ENCODE data around the gene PRSS33.
A peak's percentile ranks its signal among the peaks of the same experiment; 100 is the strongest.

PRSS33 gene

GRCh38 chr16:2779978-2780898 lies 7.1 kb downstream of the PRSS33 start:
- no peak overlapping the region for H3K4me3 ChIP-seq
- no peak overlapping the region for H3K27ac ChIP-seq

GRCh38 chr16:2779151-2779920 lies 8.0 kb downstream of the PRSS33 start:
- peak overlapping the region in 3 of 21 experiments; percentile 100 for H3K27ac ChIP-seq
- no peak overlapping the region for H3K4me3 ChIP-seq

GRCh38 chr16:2778630-2778958 lies 8.8 kb downstream of the PRSS33 start:
- Histone ChIP-seq H3K4me3 (peak overlapping the region; percentile 84 to 98 (median 95)), H3K27ac (peak overlapping the region in 20 of 21 experiments; percentile 94 to 100 (median 100))

GRCh38 chr16:2777903-2778629 lies 9.3 kb downstream of the PRSS33 start:
- peak overlapping the region; percentile 94 to 100 (median 100) for H3K27ac ChIP-seq
- peak overlapping the region; percentile 84 to 98 (median 95) for H3K4me3 ChIP-seq

GRCh38 chr16:2777231-2777902 lies 10.0 kb downstream of the PRSS33 start, which contains the start of gene ELOB:
ELOB (minus strand) TSS chr16:2777280; CDS start chr16:2777239, 41 bp downstream.
- peak within 1 kb of the TSS; percentile 94 to 100 (median 100) for H3K27ac ChIP-seq
- H3K4me3 ChIP-seq: peak within 1 kb of the TSS; percentile 84 to 98 (median 95)

GRCh38 chr16:2776500-2777139 lies 10.7 kb downstream of the PRSS33 start:
- H3K27ac ChIP-seq: peak overlapping the region; percentile 12 to 100 (median 87)

GRCh38 chr16:2775765-2776499 lies 11.4 kb downstream of the PRSS33 start:
- peak overlapping the region in 15 of 21 experiments; percentile 76 to 100 (median 91) for H3K27ac ChIP-seq
- peak overlapping the region; percentile 67 to 98 (median 94) for H3K4me3 ChIP-seq

More at GRCh38 chr16:2776500-2777139, 10.7 kb downstream of the PRSS33 start:
- H3K4me3 ChIP-seq: peak overlapping the region; percentile 67 to 98 (median 94)

GRCh38 chr16:2775131-2775716 lies 12.1 kb downstream of the PRSS33 start:
- Histone ChIP-seq H3K4me3 (no peak overlapping the region), H3K27ac (peak overlapping the region in 2 of 21 experiments; percentile 87 to 100)

GRCh38 chr16:2774161-2774891 lies 13.0 kb downstream of the PRSS33 start:
- H3K27ac ChIP-seq: no peak overlapping the region
- H3K4me3 ChIP-seq: no peak overlapping the region

GRCh38 chr16:2773188-2773968 lies 14.0 kb downstream of the PRSS33 start:
- Histone ChIP-seq H3K4me3 (no peak overlapping the region), H3K27ac (no peak overlapping the region)

- Histone ChIP-seq H3K27ac (no peak overlapping the region), H3K4me3 (no peak overlapping the region)
These were observed 15.6 kb downstream of the PRSS33 start for GRCh38 chr16:2771496-2772402.

GRCh38 chr16:2770057-2770951 lies 17.1 kb downstream of the PRSS33 start:
- Histone ChIP-seq H3K27ac (peak overlapping the region in 1 of 21 experiments; percentile 20), H3K4me3 (no peak overlapping the region)

GRCh38 chr16:2769675-2770056 lies 17.7 kb downstream of the PRSS33 start:
- peak overlapping the region in 1 of 21 experiments; percentile 11 for H3K27ac ChIP-seq

GRCh38 chr16:2769100-2769529 lies 18.2 kb downstream of the PRSS33 start:
- H3K4me3 ChIP-seq: no peak overlapping the region
- peak overlapping the region in 1 of 21 experiments; percentile 11 for H3K27ac ChIP-seq

More at GRCh38 chr16:2769675-2770056, 17.7 kb downstream of the PRSS33 start:
- H3K4me3 ChIP-seq: no peak overlapping the region
